Retina (tissue), 1 donor: ENCODE data around the gene KCTD3.

ENCODE experiments used
- DNase-seq: peaks from one replicate; pipeline ENCODE4 v3.0.0-alpha.2; 2016

KCTD3 gene

GRCh38 chr1:215557504-215557903, 9.6 kb upstream of the KCTD3 start:
- no peak for DNase-seq

DNA sequence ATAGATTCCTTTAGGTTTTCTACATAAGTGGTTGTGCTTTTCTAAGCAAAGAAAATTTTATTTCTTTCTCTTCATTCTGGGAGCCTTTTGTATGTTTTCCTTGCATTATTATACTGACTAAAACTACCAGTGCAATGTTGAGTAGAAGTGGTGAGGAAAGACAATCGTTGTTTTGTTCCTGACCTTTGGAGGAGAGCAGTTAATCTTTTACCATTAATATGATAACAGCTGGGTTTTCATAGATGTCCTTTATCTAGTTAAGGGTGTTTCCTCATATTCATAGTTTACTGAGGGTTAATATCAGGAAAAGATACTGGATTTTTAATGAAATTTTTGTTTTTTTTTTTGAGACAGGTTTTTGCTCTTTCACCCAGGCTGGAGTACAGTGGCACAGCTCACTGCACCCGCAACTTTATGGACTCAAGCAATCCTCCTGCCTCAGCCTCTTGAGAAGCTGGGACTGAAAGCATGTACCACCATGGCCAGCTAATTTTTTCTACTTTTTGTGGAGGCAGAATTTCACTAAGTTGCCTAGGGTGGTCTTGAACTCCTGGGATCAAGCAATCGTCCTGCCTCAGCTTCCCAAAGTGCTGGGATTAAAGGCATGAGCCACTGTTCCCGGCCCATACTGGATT, 9.0 kb upstream of the KCTD3 start:
- no peak for DNase-seq

DNA sequence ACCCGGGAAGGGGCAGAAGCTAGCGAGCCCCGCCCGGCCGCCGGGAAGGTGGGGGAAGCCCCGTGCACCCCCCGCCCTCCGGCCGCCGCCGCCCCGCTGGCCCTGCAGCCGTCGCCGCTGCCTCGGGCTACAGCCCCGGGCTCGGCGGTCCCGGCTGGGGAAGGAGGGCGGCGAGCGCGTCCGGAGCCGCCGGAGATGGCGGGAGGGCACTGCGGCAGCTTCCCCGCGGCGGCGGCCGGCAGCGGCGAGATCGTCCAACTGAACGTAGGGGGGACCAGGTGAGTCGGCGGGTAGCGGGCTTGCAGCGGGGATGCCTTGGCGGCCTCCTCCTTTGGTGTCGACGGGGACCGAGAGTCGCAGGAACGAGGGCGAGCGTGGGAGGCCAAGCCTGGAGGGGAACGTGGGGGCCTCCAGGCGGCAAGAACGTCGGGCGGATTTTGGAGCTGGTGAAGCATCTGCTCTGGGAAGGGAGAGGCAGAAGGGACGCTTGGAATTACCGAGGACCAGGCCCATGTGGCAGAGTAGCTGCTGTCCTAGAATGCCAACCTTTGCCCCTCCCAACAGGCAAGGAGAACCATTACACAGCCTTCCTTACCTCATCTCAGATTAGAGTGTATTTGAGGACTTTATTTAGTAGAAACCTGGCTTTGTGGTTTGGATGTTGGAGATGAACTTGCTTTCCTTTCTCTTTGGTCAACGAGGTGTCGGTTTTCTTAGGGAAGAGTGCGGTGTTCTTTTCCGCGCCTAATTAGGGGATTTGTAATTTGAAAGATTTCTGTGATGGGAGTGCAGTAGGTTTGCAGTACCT, 591 bp downstream of the KCTD3 start:
- peak; percentile 89 for DNase-seq

GRCh38 chr1:215568299-215568692, 1.2 kb downstream of the KCTD3 start:
- DNase-seq = no peak

GRCh38 chr1:215569986-215570824, 3.1 kb downstream of the KCTD3 start:
- no peak for DNase-seq

DNA sequence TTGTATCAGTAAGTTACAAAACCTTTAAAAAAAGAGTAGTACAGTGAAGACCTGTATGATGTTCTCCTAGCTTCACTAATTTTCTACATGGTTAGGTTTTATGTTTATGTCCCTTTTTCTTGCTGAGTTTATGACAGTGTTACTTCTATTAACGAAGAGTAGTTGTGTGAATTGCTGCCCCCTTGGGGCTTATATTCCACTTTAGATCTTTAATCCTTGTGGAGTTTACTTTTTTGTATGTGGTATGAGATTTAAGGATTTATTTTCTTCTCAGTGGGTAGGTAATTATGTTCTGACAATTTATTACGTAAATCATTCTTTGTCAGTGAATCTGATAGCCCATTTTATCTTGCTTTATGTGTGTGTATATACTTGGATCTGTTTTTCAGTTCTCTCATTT, 14.8 kb downstream of the KCTD3 start:
- DNase-seq = no peak

DNA sequence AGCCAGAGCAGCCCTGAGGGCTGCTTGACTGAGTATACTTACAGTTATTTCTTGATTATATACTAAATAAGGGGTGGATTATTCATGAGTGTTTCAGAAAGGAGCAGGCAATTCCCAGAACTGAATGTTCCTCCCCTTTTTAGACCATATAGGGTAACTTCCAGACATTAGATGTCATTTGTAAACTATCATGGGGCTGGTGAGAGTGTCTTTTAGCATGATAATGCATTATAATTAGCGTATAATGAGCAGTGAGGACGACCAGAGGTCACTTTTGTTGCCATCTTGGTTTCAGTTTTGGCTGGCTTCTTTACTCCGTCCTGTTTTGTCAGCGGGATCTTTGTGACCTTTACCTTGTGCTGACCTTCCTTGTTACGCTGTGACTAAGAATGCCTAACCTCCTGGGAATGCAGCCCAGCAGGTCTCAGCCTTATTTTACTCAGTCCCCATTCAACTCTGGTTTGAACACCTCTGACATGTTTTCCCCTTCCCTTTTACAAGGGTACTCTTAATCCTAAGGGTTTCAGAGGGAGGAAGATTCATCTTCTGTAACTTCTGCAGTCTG, 16.2 kb downstream of the KCTD3 start:
- no peak for DNase-seq

GRCh38 chr1:215584389-215584788, 17.3 kb downstream of the KCTD3 start:
- DNase-seq = no peak

DNA sequence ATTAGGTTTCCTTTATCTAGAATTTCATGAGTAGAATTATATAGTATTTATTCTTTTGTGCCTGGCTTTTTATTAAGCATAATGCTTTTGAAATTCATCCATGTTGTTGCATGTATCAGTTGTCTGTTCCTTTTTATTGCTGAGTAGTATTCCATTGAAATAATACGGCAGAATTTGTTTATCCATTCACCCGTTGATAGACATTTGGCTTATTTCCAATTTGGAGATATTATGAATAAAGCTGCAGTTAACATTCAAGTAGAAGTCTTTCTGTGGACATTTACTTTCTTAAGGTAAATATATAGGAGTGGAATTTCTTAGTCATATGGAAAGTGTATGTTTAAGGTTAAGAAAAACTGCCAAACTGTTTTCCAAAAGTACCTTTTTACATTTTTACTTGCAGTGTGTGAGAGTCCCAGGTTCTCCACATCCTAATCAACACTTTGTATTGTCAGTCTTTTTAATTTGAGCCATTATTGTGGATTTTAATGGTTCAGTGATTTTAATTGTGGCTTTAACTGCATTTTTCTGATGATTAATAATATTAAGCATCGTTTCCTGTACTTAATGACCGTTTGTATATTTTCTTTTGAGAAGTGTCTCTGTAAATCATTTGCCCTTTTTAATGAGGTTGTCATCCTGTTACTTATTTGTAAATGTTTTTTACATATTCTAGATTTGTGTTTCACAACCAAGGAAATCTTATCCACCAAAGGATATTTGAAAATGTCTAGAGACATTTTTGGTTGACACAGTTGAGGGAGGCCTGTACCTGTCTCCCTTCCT, 22.7 kb downstream of the KCTD3 start:
- DNase-seq = no peak

GRCh38 chr1:215590779-215591491, 23.8 kb downstream of the KCTD3 start:
- DNase-seq = no peak

DNA sequence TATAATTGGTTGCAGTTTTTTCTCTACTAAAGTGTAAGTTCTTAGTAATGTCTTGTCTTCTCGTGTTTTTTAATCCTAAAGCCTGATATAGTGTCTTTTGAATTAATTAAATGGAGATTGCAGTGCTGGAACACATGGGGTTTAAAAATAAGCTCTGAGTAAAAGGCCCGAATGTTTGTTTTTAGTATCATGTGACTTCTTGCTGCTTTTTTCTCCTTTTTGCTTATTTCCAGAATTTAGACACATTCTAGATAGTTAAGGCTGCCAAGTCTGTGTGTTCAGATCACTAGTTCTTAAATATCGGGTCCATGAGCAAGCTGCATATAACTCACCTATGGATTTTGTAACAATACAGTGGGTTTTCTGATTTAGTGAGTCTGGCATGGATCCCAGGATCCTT, 27.5 kb downstream of the KCTD3 start:
- DNase-seq = no peak

DNA sequence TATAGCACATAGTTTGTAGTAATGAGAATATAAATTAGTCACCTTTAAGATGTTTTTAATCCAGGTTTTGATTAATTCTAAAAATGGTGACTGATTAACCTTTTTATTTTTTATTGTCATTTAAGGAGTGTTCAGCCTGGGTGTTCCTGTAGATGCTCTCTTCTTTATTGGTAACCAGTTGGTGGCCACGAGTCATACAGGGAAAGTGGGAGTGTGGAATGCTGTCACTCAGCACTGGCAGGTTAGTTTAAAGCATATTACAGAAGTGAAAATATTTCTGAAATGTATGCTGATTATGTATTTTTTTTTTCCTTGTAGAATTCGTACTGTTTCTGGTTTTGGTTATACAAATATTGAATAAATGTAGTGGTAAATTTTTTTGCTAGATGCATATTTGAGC, 28.1 kb downstream of the KCTD3 start:
- no peak for DNase-seq

GRCh38 chr1:215597961-215598360, 30.9 kb downstream of the KCTD3 start:
- DNase-seq = no peak

- DNase-seq = no peak
These were observed 32.4 kb downstream of the KCTD3 start for GRCh38 chr1:215599418-215600074.

DNA sequence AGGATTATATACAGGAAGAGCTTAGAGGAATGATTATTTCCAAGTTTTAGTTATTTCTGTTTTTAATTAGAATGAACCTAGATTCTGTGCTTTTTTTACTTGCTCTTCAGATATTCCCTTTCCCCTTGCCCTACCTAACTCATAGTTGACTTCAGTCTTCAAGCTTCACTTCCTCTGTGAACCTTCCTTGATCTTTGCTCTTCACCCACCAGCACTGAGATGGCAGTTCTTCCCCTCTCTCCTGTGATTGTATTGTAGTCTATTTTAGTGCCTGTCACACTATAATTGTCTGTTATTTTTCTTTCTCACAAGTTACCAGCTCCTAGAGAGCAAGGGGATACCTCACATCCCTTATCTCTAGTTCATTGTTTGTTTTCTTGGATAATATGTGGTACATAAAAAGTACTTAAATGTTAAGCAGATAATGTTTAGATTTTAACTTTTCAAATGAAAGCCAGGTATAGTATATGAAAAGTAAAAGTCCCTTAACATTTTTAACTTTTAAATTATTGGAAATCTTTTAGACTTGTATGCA, 33.2 kb downstream of the KCTD3 start:
- no peak for DNase-seq

- no peak for DNase-seq
These were observed 33.8 kb downstream of the KCTD3 start for GRCh38 chr1:215600867-215601266.

GRCh38 chr1:215601276-215601675, 34.2 kb downstream of the KCTD3 start:
- no peak for DNase-seq

- no peak for DNase-seq
These were observed 36.2 kb downstream of the KCTD3 start for GRCh38 chr1:215603319-215603718.

DNA sequence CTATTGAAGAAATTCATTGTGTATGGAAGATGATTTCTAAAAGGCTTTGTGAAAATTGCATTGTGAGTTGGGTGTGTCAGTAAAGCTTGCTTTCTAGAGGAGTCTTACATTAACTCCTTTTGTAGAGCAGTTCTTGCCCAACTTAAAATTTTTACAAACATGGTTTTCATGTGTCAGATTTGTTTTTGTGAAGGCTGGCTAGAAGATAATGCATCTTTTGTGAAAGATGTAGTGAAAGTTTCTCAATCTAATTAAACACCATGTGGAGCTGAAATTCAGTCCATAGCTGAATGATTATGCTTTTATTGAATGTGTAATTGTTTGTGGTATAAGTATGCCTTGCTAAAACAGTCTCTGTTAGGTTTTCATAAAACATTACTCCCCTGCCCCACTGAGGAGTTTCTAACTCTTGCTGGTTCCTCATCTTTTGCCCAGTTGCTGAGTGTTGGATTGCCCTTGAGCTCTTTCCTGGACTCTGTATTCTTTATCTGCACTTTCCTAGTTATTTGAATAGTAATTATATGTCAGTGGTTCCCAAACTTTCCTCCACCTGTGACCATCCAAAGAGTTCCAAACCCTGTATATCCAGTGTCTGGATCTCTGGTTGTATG, 38.0 kb downstream of the KCTD3 start:
- no peak for DNase-seq

GRCh38 chr1:215606036-215606435, 38.9 kb downstream of the KCTD3 start:
- DNase-seq = no peak
